ENCODE data around the gene CENPH. TPM values are rescaled to one million over a fixed set of nuclear protein-coding genes. Genes with fewer than 3 reads are reported as not detected.
"Not testable (repeated sequence)": the region's sequence is repeated elsewhere in the genome, so short reads cannot be mapped to it uniquely, and the experiment has no call there.

The CENPH gene
- total RNA-seq, 1 experiment from 2014 or later, result 69.3 TPM

- no peak for DNase-seq (ENCODE audit: low spot score)
These were observed 61.2 kb downstream of the CENPH start for GRCh38 chr5:69250593-69250992.

GRCh38 chr5:69252437-69252836 is 63.1 kb downstream of the CENPH start:
- no peak for DNase-seq (ENCODE audit: low spot score)

GRCh38 chr5:69255940-69256339 is 66.6 kb downstream of the CENPH start:
- not testable (repeated sequence) for DNase-seq (ENCODE audit: low spot score)

- DNase-seq (ENCODE audit: low spot score), result no peak
These were observed 68.2 kb downstream of the CENPH start for GRCh38 chr5:69257577-69257976.

Small RNAs within 50 kb of the gene (small RNA-seq; reads per million reads assigned to genes)
- not detected for gene SNORA50D

Other genes starting within 250 kb of the CENPH start
- gene SLC30A5, start 95.6 kb upstream of the CENPH start, total RNA-seq (2014; rRNA removed; shearing (Covaris generic)), result 48.8 and 66.2 TPM in 2 replicates
- 135 and 148 TPM in 2 replicates for gene CCNB1, start 22.4 kb upstream of the CENPH start, total RNA-seq (2014; rRNA removed; shearing (Covaris generic))
- gene CDK7, start 45.3 kb downstream of the CENPH start, total RNA-seq (2014; rRNA removed; shearing (Covaris generic)), result 23.0 and 36.2 TPM in 2 replicates
- gene CCDC125, start 143.2 kb downstream of the CENPH start, total RNA-seq (2014; rRNA removed; shearing (Covaris generic)), result 3.4 and 3.7 TPM in 2 replicates
- 23.7 and 23.8 TPM in 2 replicates for gene AK6, start 179.9 kb downstream of the CENPH start, total RNA-seq (2014; rRNA removed; shearing (Covaris generic))
- 77.5 and 82.6 TPM in 2 replicates for gene TAF9, start 179.9 kb downstream of the CENPH start, total RNA-seq (2014; rRNA removed; shearing (Covaris generic))
- 7.2 and 14.9 TPM in 2 replicates for gene RAD17, start 180.2 kb downstream of the CENPH start, total RNA-seq (2014; rRNA removed; shearing (Covaris generic))
- 21.8 and 26.7 TPM in 2 replicates for gene MARVELD2, start 225.5 kb downstream of the CENPH start, total RNA-seq (2014; rRNA removed; shearing (Covaris generic))